Duodenal mucosa (tissue), 2 donors: ENCODE measurements around the gene STAG2.

ENCODE experiments used
- H3K27ac ChIP-seq: one replicate; pipeline ENCODE4 v1.7.0; 2013; ENCODE audit warnings: low read depth, low read length
- H3K27me3 ChIP-seq, 2 donors: one replicate each; pipeline ENCODE4 v1.7.0; 2013; ENCODE audit warnings: low read length in 2 of 2, control low read depth in 1 of 2; ENCODE audit not compliant: insufficient read depth in 2 of 2, control insufficient read depth in 1 of 2
- H3K36me3 ChIP-seq, 2 donors: one replicate each; pipeline ENCODE4 v1.7.0; 2013; ENCODE audit warnings: low read length in 2 of 2, control low read depth in 1 of 2; ENCODE audit not compliant: insufficient read depth in 2 of 2, control insufficient read depth in 1 of 2
- H3K4me1 ChIP-seq, 2 donors: one replicate each; pipeline ENCODE4 v1.7.0; 2013; ENCODE audit warnings: low read length in 2 of 2, control low read depth in 1 of 2; ENCODE audit not compliant: insufficient read depth in 2 of 2, control insufficient read depth in 1 of 2
- H3K4me3 ChIP-seq, 2 donors: one replicate each; pipeline ENCODE4 v1.7.0; 2013; ENCODE audit warnings: low read length in 2 of 2, low read depth in 1 of 2
- H3K9ac ChIP-seq, 2 donors: one replicate each; pipeline ENCODE4 v1.7.0; 2013; ENCODE audit warnings: low read length in 2 of 2, low read depth in 1 of 2
- H3K9me3 ChIP-seq, 2 donors: one replicate each; pipeline ENCODE4 v1.7.0; 2013; ENCODE audit warnings: low read length in 2 of 2, control low read depth in 1 of 2; ENCODE audit not compliant: control insufficient read depth in 1 of 2

The STAG2 gene

GRCh38 chrX:123949846-123950245 is 11.7 kb upstream of the STAG2 start:
- H3K27me3 ChIP-seq, result no peaks in the 10 kb centered on the region
- H3K27ac ChIP-seq, result no peak overlapping the region
- no peaks in the 10 kb centered on the region for H3K36me3 ChIP-seq
- no peak overlapping the region for H3K9ac ChIP-seq
- no peak overlapping the region for H3K4me3 ChIP-seq
- peaks cover 0 to 3% of the 10 kb centered on the region in 2 donors for H3K4me1 ChIP-seq
- H3K9me3 ChIP-seq, result no peaks in the 10 kb centered on the region

GRCh38 chrX:123959281-123960063 is 2.0 kb upstream of the STAG2 start:
- H3K27ac ChIP-seq, result peak overlapping the region; percentile 89
- no peaks in the 10 kb centered on the region for H3K9me3 ChIP-seq
- peak overlapping the region; percentile 80 to 85 for H3K9ac ChIP-seq
- peak overlapping the region; percentile 76 to 84 for H3K4me3 ChIP-seq
- H3K27me3 ChIP-seq, result no peaks in the 10 kb centered on the region
- H3K36me3 ChIP-seq, result no peaks in the 10 kb centered on the region
- peaks cover 0 to 6% of the 10 kb centered on the region in 2 donors for H3K4me1 ChIP-seq

- Histone ChIP-seq H3K9me3 (no peaks in the 10 kb centered on the region), H3K27ac (peak overlapping the region; percentile 92), H3K4me3 (peak overlapping the region; percentile 81), H3K4me1 (peaks cover 0 to 9% of the 10 kb centered on the region in 2 donors), H3K36me3 (no peaks in the 10 kb centered on the region), H3K27me3 (no peaks in the 10 kb centered on the region), H3K9ac (peak overlapping the region; percentile 86 to 97)
These were observed 594 bp upstream of the STAG2 start for GRCh38 chrX:123960956-123961267.

DNA sequence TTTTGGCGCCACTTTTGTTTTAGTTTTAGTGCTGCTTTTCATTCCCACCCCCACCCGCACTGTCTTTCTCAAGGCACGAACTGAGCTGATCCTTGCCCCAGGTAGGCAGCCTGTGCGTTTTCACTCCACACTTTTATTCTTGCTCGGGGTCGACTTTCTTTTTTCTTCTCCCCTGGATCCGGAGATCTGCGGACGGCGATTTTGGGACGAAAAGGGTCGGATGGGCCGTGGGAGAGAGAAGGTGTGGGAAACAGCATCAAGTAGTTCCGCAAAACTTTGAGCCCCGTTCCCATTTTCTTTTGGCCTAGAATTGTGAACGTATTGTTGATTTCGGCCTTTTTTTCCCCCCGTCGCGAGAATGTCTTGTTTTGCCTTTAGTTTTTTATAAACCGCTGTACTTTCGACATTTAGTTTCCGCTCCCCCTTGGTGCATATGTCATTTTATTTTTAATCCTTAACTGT is 531 bp downstream of the STAG2 start:
- H3K27me3 ChIP-seq, result no peaks in the 10 kb centered on the region
- peak overlapping the region; percentile 81 for H3K4me3 ChIP-seq
- peak overlapping the region; percentile 77 to 97 for H3K9ac ChIP-seq
- H3K9me3 ChIP-seq, result no peaks in the 10 kb centered on the region
- peaks cover 0 to 9% of the 10 kb centered on the region in 2 donors for H3K4me1 ChIP-seq
- H3K27ac ChIP-seq, result peak overlapping the region; percentile 92
- no peaks in the 10 kb centered on the region for H3K36me3 ChIP-seq

- peak overlapping the region; percentile 81 for H3K4me3 ChIP-seq
- peak overlapping the region; percentile 92 for H3K27ac ChIP-seq
- peaks cover 0 to 9% of the 10 kb centered on the region in 2 donors for H3K4me1 ChIP-seq
- H3K9ac ChIP-seq, result peak overlapping the region; percentile 77 to 97
- no peaks in the 10 kb centered on the region for H3K27me3 ChIP-seq
- H3K36me3 ChIP-seq, result no peaks in the 10 kb centered on the region
- no peaks in the 10 kb centered on the region for H3K9me3 ChIP-seq
These were observed 1.4 kb downstream of the STAG2 start for GRCh38 chrX:123962794-123963373.

DNA sequence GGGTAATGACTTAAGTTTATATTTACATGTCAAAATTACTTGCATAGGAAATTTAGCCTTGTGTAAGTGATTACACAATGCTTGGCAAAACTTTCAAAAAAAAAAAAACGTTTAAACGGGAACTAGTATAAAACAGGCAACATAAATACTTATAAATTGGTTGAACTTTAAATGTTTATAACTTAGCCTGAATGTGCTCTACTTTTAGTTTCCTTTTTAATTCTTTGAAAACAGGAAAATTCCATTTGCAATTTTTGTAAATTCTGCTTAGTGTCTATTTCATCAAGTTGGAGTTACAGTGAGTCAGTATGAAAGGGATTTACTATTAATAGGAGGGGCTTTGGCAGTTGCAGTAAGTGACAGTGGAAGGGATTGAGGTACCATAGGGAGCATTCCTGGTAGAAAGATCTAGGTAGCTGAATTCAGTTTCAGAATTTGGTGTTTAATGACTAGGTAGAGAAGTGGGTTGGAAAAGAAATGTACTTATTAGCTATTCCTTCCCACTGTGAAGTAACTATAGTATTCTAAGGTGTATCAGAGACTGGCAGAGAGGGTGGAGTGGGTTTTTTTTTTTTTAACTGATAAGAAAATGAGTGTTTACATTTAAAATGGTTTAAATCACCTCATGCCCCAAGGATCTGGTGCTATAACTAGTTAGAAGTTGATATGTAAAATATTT is 2.8 kb downstream of the STAG2 start:
- Histone ChIP-seq H3K4me3 (peak overlapping the region; percentile 16 to 81), H3K9ac (peak overlapping the region; percentile 32 to 97), H3K27me3 (no peaks in the 10 kb centered on the region)

DNA sequence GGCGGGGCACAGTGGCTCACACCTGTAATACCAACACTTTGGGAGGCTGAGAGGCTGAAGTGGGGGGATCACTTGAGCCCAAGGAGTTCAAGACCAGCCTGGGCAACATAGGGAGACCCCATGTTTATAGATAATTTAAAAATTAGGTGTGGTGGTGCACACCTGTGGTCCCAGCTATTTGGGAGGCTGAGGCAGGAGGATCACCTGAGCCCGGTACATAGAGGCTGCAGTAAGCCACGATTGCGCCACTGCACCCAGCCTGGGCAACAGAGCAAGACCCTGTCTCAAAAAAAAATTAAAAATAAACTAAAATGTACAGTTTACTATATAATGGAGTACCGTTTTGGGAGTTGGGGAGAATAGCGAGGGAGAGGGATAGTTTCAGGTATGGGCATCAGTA is 4.2 kb downstream of the STAG2 start:
- H3K27ac ChIP-seq, result no peak overlapping the region
- H3K9ac ChIP-seq, result no peak overlapping the region
- H3K36me3 ChIP-seq, result no peaks in the 10 kb centered on the region
- no peak overlapping the region for H3K4me3 ChIP-seq
- no peaks in the 10 kb centered on the region for H3K27me3 ChIP-seq
- H3K4me1 ChIP-seq, result peaks cover 10 to 14% of the 10 kb centered on the region in 2 donors
- no peaks in the 10 kb centered on the region for H3K9me3 ChIP-seq

More for the DNA sequence above, 2.8 kb downstream of the STAG2 start:
- H3K9me3 ChIP-seq, result no peaks in the 10 kb centered on the region
- H3K4me1 ChIP-seq, result peaks cover 5 to 14% of the 10 kb centered on the region in 2 donors
- H3K27ac ChIP-seq, result no peak overlapping the region
- no peaks in the 10 kb centered on the region for H3K36me3 ChIP-seq

- Histone ChIP-seq H3K36me3 (no peaks in the 10 kb centered on the region), H3K4me3 (no peak overlapping the region), H3K27me3 (no peaks in the 10 kb centered on the region)
These were observed 6.0 kb downstream of the STAG2 start for GRCh38 chrX:123967497-123967896.

DNA sequence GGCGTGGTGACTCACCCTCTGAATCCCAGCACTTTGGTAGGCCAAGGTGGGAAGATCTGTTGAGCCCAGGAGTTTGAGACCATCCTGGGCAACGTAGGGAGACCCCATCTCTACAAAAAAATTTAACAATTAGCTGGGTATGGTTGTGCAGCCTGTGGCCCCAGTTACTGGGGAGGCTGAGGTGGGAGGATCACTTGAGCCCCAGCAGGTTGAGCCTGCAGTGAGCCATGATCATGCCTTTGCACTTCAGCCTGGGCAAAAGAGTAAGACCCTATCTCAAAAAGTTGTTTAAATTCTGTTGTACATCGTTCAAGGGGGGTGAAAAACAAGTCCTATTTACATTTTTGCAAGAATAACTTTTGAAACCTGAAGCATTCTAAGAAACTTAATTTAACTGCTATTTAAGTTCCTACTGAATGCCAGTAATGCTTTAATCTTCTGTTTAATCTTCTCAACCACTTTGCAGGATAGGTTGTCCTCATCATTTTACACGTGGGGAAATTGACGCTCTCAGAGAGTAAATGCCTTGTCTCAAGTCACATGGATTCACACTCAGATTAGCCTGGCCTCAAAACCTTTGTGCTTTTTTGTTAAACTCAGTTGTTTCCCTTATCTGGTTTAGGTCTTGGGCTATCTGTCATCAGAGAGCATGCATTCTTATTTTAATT is 7.0 kb downstream of the STAG2 start:
- H3K36me3 ChIP-seq, result no peaks in the 10 kb centered on the region
- no peak overlapping the region for H3K27ac ChIP-seq
- H3K27me3 ChIP-seq, result no peaks in the 10 kb centered on the region
- H3K9me3 ChIP-seq, result no peaks in the 10 kb centered on the region
- H3K9ac ChIP-seq, result no peak overlapping the region
- no peak overlapping the region for H3K4me3 ChIP-seq
- H3K4me1 ChIP-seq, result peaks cover 10% of the 10 kb centered on the region in 2 donors

More at GRCh38 chrX:123967497-123967896, 6.0 kb downstream of the STAG2 start:
- Histone ChIP-seq H3K9me3 (no peaks in the 10 kb centered on the region), H3K4me1 (peaks cover 10 to 14% of the 10 kb centered on the region in 2 donors), H3K27ac (no peak overlapping the region), H3K9ac (no peak overlapping the region)
